ENCODE results near the gene NEGR1. TPM values are rescaled to one million over a fixed set of nuclear protein-coding genes. Genes with fewer than 3 reads are reported as not detected.

The NEGR1 gene
- total RNA-seq, 1 donor from 2014 or later: 0.58 TPM

DNA sequence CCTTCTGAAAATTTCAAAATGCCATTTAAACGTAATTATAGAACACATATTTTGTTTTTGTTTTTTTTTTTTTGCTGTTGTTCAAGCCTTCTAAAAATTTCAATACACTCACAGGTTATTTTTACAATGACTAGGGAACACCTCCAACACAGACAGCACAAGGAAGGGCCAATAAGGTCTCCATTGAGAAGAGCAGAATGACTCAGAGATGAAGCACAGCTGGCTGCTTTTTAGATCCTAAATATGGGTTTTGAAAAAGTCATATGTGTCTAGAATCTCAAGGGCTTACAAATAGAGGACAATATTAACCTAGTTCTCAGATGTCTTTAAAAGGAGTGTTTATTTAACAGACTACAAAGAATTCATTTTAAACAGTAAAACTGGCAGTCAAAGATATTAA, 104.6 kb downstream of the NEGR1 start:
- no peaks in the 10 kb centered on the region for H3K27me3 Mint-ChIP-seq (ENCODE audit: low read depth)
- peaks cover 2% of the 10 kb centered on the region for H3K9me3 Mint-ChIP-seq
- no peak overlapping the region for H3K27ac Mint-ChIP-seq (ENCODE audit: unreplicated experiment)
- no peaks in the 10 kb centered on the region for H3K36me3 Mint-ChIP-seq (ENCODE audit: low read depth)
- H3K4me3 Mint-ChIP-seq: no peak overlapping the region
- TF ChIP-seq, protein P1, sequence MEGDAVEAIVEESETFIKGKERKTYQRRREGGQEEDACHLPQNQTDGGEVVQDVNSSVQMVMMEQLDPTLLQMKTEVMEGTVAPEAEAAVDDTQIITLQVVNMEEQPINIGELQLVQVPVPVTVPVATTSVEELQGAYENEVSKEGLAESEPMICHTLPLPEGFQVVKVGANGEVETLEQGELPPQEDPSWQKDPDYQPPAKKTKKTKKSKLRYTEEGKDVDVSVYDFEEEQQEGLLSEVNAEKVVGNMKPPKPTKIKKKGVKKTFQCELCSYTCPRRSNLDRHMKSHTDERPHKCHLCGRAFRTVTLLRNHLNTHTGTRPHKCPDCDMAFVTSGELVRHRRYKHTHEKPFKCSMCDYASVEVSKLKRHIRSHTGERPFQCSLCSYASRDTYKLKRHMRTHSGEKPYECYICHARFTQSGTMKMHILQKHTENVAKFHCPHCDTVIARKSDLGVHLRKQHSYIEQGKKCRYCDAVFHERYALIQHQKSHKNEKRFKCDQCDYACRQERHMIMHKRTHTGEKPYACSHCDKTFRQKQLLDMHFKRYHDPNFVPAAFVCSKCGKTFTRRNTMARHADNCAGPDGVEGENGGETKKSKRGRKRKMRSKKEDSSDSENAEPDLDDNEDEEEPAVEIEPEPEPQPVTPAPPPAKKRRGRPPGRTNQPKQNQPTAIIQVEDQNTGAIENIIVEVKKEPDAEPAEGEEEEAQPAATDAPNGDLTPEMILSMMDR (conservative IDR thresholded peaks at IDR 0.05): no peak
- H3K4me1 Mint-ChIP-seq: no peaks in the 10 kb centered on the region
- DNase-seq (ENCODE audit: low read depth, low spot score): no peak

DNA sequence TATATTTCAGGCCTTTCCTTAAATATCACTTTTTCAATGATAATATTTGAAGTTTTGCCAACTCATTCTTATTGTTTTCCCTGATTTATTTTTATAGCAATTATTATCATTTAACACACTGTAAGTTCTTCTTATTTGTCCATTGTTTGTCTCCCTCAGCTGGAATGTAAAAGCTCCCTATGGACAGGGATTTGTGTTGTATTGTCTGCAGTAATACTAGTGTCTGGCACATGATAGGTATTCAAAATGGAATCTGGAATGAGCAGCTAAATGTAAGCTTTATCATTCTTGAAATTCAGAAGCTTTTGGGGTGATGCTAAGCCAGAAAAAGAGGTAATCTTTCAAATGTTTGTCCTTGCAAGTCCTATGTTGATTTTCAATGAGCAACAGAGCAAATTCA, 112.1 kb downstream of the NEGR1 start:
- H3K4me3 Mint-ChIP-seq: no peak overlapping the region
- no peaks in the 10 kb centered on the region for H3K9me3 Mint-ChIP-seq

DNA sequence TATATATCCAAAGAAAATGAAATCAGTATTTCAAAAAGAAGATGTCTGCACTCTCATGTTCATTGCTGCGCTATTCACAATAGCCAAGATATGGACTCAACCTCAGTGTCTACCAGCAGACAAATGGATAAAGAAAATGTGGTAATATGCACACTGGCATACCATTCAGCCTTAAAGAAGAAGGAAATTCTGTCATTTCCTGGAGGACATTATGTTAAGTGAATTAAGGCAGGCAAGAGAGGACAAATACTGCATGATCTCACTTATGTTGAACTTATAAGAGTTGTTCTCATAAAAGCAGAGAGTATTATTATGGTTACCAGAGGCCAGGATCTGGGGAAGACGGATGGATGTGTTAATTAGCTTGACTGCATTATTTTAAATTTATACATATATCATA, 115.9 kb downstream of the NEGR1 start:
- H3K36me3 Mint-ChIP-seq (ENCODE audit: low read depth): no peaks in the 10 kb centered on the region
- no peaks in the 10 kb centered on the region for H3K4me1 Mint-ChIP-seq
- no peaks in the 10 kb centered on the region for H3K9me3 Mint-ChIP-seq
- no peak for DNase-seq (ENCODE audit: low read depth, low spot score)
- no peaks in the 10 kb centered on the region for H3K27me3 Mint-ChIP-seq (ENCODE audit: low read depth)
- H3K27ac Mint-ChIP-seq (ENCODE audit: unreplicated experiment): no peak overlapping the region
- no peak overlapping the region for H3K4me3 Mint-ChIP-seq
- TF ChIP-seq, protein P1 (conservative IDR thresholded peaks at IDR 0.05): no peak

More for the DNA sequence above, 112.1 kb downstream of the NEGR1 start:
- no peaks in the 10 kb centered on the region for H3K27me3 Mint-ChIP-seq (ENCODE audit: low read depth)
- no peak overlapping the region for H3K27ac Mint-ChIP-seq (ENCODE audit: unreplicated experiment)
- no peaks in the 10 kb centered on the region for H3K4me1 Mint-ChIP-seq
- DNase-seq (ENCODE audit: low read depth, low spot score): no peak
- TF ChIP-seq, protein P1 (conservative IDR thresholded peaks at IDR 0.05): no peak
- no peaks in the 10 kb centered on the region for H3K36me3 Mint-ChIP-seq (ENCODE audit: low read depth)

DNA sequence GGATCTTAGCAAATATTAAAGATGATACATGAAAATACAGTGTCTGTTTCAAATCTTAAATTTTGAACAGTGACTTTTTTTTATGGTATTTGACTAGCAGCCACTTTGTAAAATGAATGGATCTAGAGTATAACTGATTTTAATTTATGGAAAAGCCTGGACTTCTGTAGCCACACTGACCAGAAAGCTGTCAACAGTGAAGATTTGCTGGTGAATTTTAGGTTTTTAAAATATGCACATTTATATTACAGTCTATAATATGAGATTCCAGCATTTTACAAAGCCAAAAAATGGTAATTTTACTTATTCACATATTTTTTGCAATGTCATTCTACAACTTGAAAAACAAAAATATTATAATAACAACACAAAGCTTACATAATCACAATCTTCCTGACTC, 131.8 kb downstream of the NEGR1 start:
- H3K27ac Mint-ChIP-seq (ENCODE audit: unreplicated experiment): no peak overlapping the region
- H3K27me3 Mint-ChIP-seq (ENCODE audit: low read depth): no peaks in the 10 kb centered on the region
- no peaks in the 10 kb centered on the region for H3K9me3 Mint-ChIP-seq
- no peak overlapping the region for H3K4me3 Mint-ChIP-seq
- no peaks in the 10 kb centered on the region for H3K36me3 Mint-ChIP-seq (ENCODE audit: low read depth)
- TF ChIP-seq, protein P1 (conservative IDR thresholded peaks at IDR 0.05): no peak
- H3K4me1 Mint-ChIP-seq: no peaks in the 10 kb centered on the region
- DNase-seq (ENCODE audit: low read depth, low spot score): no peak

DNA sequence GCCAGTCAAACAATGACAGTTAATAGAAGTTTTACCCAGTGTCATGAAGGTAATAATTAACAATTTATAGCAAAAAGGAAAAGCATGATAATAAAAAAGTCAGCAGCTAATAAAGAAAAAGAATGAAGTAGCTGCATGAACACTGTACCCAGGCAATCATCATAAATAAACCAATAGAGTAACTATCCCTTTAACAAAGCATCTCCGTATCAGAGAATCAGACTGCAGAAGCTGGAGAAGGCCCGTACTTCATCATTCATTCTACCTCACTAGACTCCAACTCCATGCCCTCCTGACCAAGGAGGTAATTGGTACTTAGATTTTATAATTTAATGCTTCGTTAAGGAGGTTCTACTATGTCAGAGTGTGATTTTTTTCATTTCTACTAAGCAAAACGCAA, 140.5 kb downstream of the NEGR1 start:
- TF ChIP-seq, protein P1 (conservative IDR thresholded peaks at IDR 0.05): no peak
- Mint-ChIP-seq H3K36me3 (ENCODE audit: low read depth) (peaks cover 1% of the 10 kb centered on the region), H3K27me3 (ENCODE audit: low read depth) (no peaks in the 10 kb centered on the region), H3K4me3 (no peak overlapping the region), H3K9me3 (peaks cover 5% of the 10 kb centered on the region), H3K27ac (ENCODE audit: unreplicated experiment) (no peak overlapping the region), H3K4me1 (peaks cover 8% of the 10 kb centered on the region)
- DNase-seq (ENCODE audit: low read depth, low spot score): no peak

DNA sequence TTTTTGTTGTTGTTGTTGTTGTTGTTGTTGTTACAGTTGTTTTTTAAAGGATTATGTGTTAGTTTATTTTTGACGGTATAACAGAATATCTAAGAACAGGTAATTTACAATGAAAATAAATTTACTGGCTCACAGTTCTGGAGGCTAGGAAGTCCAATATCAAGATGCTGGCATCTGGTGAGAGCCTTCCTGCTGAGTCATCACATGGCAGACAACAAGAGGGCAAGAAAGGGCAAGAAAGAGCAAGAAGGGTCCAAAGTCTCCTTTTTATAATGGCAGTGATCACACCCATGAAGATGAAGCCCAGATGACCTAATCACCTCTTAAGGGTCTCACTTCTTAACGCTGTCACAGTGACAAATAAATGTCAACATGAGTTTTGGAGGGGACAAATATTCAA, 142.1 kb downstream of the NEGR1 start:
- peaks cover 8% of the 10 kb centered on the region for H3K4me1 Mint-ChIP-seq
- H3K27ac Mint-ChIP-seq (ENCODE audit: unreplicated experiment): peak overlapping the region; percentile 53
- TF ChIP-seq, protein P1 (conservative IDR thresholded peaks at IDR 0.05): no peak
- no peak overlapping the region for H3K4me3 Mint-ChIP-seq
- H3K36me3 Mint-ChIP-seq (ENCODE audit: low read depth): peaks cover 3% of the 10 kb centered on the region
- H3K27me3 Mint-ChIP-seq (ENCODE audit: low read depth): no peaks in the 10 kb centered on the region
- DNase-seq (ENCODE audit: low read depth, low spot score): no peak
- H3K9me3 Mint-ChIP-seq: peaks cover 8% of the 10 kb centered on the region
